K562 (cell line): Measurements from ENCODE around the gene TMED4. TPM values are rescaled to one million over a fixed set of nuclear protein-coding genes. Genes with fewer than 3 reads are reported as not detected.

Experiments used
- CGGBP1 ChIP-seq: fragments of 250-450 bp; sonication (Bioruptor Pico); IDR thresholded peaks from 2 replicates; pipeline ENCODE4 v1.9.0; 2021; ENCODE audit warnings: mild to moderate bottlenecking
- CHD1 ChIP-seq: fragments of 200-600 bp; sonication (generic); IDR thresholded peaks from one replicate; pipeline ENCODE4 v1.6.1; 2012; ENCODE audit warnings: mild to moderate bottlenecking, moderate library complexity, low read length, inconsistent platforms
- CHD2 ChIP-seq: IDR thresholded peaks from 2 replicates; pipeline ENCODE4 v1.6.1; 2011; ENCODE audit warnings: low read depth, low read length
- ETV6 ChIP-seq, 3 experiments: fragments of 150-350 bp in 1 of 3; sonication (generic) in 1 of 3; formaldehyde crosslinking in 1 of 3; IDR thresholded peaks; 2 replicates each; pipeline versions ENCODE4 v1.6.1 to v1.8.0; 2014 to 2022; ENCODE audit warnings: borderline replicate concordance in 2 of 3, low read depth in 2 of 3, antibody characterized with exemption in 1 of 3, low read length in 1 of 3, mild to moderate bottlenecking in 1 of 3, missing genetic modification reagents in 1 of 3
- GTF3C2 ChIP-seq: IDR thresholded peaks from 3 replicates; pipeline ENCODE4 v1.6.1; 2011; ENCODE audit warnings: borderline replicate concordance, mild to moderate bottlenecking, moderate library complexity; ENCODE audit not compliant: insufficient read length; ENCODE audit errors: extremely low read depth
- MCM5 ChIP-seq: fragments of 450-650 bp; IDR thresholded peaks from 2 replicates; pipeline ENCODE4 v1.6.1; 2016; ENCODE audit warnings: low read depth
- PRDM10 ChIP-seq: fragments of 450-650 bp; IDR thresholded peaks from 2 replicates; pipeline ENCODE4 v1.6.1; 2018; ENCODE audit not compliant: partially characterized antibody
- UBTF ChIP-seq, 2 experiments: IDR thresholded peaks; 2 replicates each; pipeline ENCODE4 v1.6.1; 2012; ENCODE audit warnings: improper control_type of control experiment in 2 of 2, low read depth in 2 of 2, low read length in 2 of 2, borderline replicate concordance in 1 of 2
- ZNF184 ChIP-seq: sonication (generic); formaldehyde crosslinking; IDR thresholded peaks from 2 replicates; pipeline ENCODE4 v1.5.0; 2020; ENCODE audit warnings: missing genetic modification reagents
- ZNF518B ChIP-seq: fragments of 250-450 bp; sonication (Bioruptor Pico); IDR thresholded peaks from 2 replicates; pipeline ENCODE4 v1.5.0; 2021; ENCODE audit warnings: mild to moderate bottlenecking, moderate library complexity
- ZNF586 ChIP-seq: fragments of 450-650 bp; formaldehyde crosslinking; conservative IDR thresholded peaks from 2 replicates; pipeline ENCODE4 v1.4.0; 2020; ENCODE audit warnings: mild to moderate bottlenecking, moderate library complexity
- polyA plus RNA-seq, 8 experiments: library from polyadenylated mRNA; depleted of rRNA in 4 of 8; stranded (reverse) in 5 of 8; unstranded in 3 of 8; fragments of >200 nt; fragmentation: Nextera tagmentation in 2 of 8; fragmentation: Illumina TruSeq in 1 of 8; extraction: Ambion mirVana in 2 of 8; extraction: Trizol in 1 of 8; gene quantifications; 2 replicates each; pipeline versions ENCODE4 v1.2.1 to v1.2.3, GENCODE V29; 2011 to 2014; ENCODE audit warnings: inconsistent platforms in 1 of 8, missing spikeins in 1 of 8
- total RNA-seq, 7 experiments: library from RNA; depleted of rRNA in 6 of 7; stranded (reverse); fragments of >200 nt in 6 of 7; fragmentation: Illumina TruSeq in 2 of 7; extraction: Trizol in 2 of 7; gene quantifications; 2 replicates each; pipeline versions ENCODE4 v1.2.1 to v1.2.3, GENCODE V29; 2011 to 2021; ENCODE audit warnings: low replicate concordance in 1 of 7

The TMED4 gene
- total and polyA plus RNA-seq, 9 of the 15 experiments (the other 6 are each of a cell fraction or from before 2014, with no cell fraction given): 20.3 to 64.0 (median 42.1) TPM

GRCh38 chr7:44580945-44581878 lies 819 bp downstream of the TMED4 start (continued):
- TF ChIP-seq CGGBP1 (CRISPR knock-in tag): no peak
- no peak for TF ChIP-seq MCM5
- TF ChIP-seq UBTF (IDR thresholded peaks at IDR 0.05; ENCODE audit: borderline replicate concordance in 1 of 2, low read depth in 2 of 2, low read length in 2 of 2): 0 out of 4 replicates have a peak, but pooled peaks of 1 of the 2 experiments have one; percentile 1
- TF ChIP-seq ZNF184 (CRISPR knock-in tag): no peak
- TF ChIP-seq GTF3C2: no peak
- TF ChIP-seq ZNF518B (CRISPR knock-in tag): no peak
- peak; percentile 80 for TF ChIP-seq CHD1
- TF ChIP-seq PRDM10: no peak
- no peak for TF ChIP-seq CHD2
- TF ChIP-seq ZNF586: no peak
- no peak for TF ChIP-seq ETV6 (IDR thresholded peaks at IDR 0.05; ENCODE audit: borderline replicate concordance in 1 of 2, low read depth in 2 of 2, low read length in 1 of 2)
- peak; percentile 31; the same call in 1 of the 2 replicates for TF ChIP-seq ETV6 (CRISPR knock-in tag; IDR thresholded peaks at IDR 0.05; ENCODE audit: borderline replicate concordance)
